GM12878 (cell line): ENCODE measurements around the gene VSTM4. TPM values are rescaled to one million over a fixed set of nuclear protein-coding genes. Genes with fewer than 3 reads are reported as not detected.

Experiments used
- ATAC-seq: fragments of 200-7000 bp; cut with Tn5 transposase; 3 replicates; pipeline ENCODE4 v1.9.1; 2020; ENCODE audit warnings: mild to moderate bottlenecking, moderate library complexity
- BruUV-seq: library from RNA; stranded (reverse); fragments of 400-500 nt; replicated peaks from 2 replicates; lab custom pipeline; 2021; lab: Mats Ljungman, UMichigan
- CTCF ChIA-PET: fragments of 300-600 bp; sonication (Branson Sonifier 250); formaldehyde crosslinking; extraction: SDS; loops from one replicate; lab custom pipeline; 2021; ENCODE audit warnings: inconsistent platforms; lab: Yijun Ruan, JAX
- POLR2A ChIA-PET: fragments of 350-600 bp; formaldehyde crosslinking; extraction: SDS; loops from one replicate; lab custom pipeline; 2021; ENCODE audit warnings: inconsistent platforms; lab: Charles Lee
- RAD21 ChIA-PET: fragments of 300-600 bp; sonication (Branson Sonifier 250); formaldehyde crosslinking; loops from one replicate; lab custom pipeline; 2023; ENCODE audit warnings: antibody characterized with exemption; ENCODE audit not compliant: unreplicated experiment; lab: Charles Lee
- SMC1A ChIA-PET: fragments of 300-600 bp; sonication (Branson Sonifier 250); formaldehyde crosslinking; loops from one replicate; lab custom pipeline; 2023; ENCODE audit not compliant: unreplicated experiment, uncharacterized antibody; lab: Charles Lee
- DNase-seq: peaks from one replicate; pipeline ENCODE4 v3.0.0-alpha.2; 2011; ENCODE audit warnings: low read depth, low spot score
- FAIRE-seq: peaks from 3 replicates; lab custom pipeline; 2011; peaks lifted over from hg19 to GRCh38; lab: Jason Lieb, UNC
- H2AFZ ChIP-seq: 2 replicates; pipeline ENCODE4 v1.6.0; 2011; ENCODE audit warnings: low read depth, low read length, control low read depth; ENCODE audit not compliant: control insufficient read depth
- H3K27ac ChIP-seq: 2 replicates; pipeline ENCODE4 v1.5.1; 2011; ENCODE audit warnings: control low read depth; ENCODE audit not compliant: control insufficient read depth, insufficient read depth
- H3K27me3 ChIP-seq, 2 experiments: replicated peaks in 1 of 2; 2 replicates each; pipeline versions ENCODE4 v1.6.0 to v1.6.1; 2011; ENCODE audit warnings: low read length in 1 of 2; ENCODE audit not compliant: control insufficient read depth in 2 of 2, insufficient read depth in 2 of 2
- H3K36me3 ChIP-seq, 2 experiments: 2 replicates each; pipeline ENCODE4 v1.5.1; 2011; ENCODE audit warnings: low read length in 1 of 2; ENCODE audit not compliant: control insufficient read depth in 2 of 2, insufficient read depth in 2 of 2
- H3K4me1 ChIP-seq: 2 replicates; pipeline ENCODE4 v1.6.1; 2011; ENCODE audit warnings: mild to moderate bottlenecking, low read length, moderate library complexity, mixed read lengths; ENCODE audit not compliant: control insufficient read depth, insufficient read depth
- H3K4me2 ChIP-seq: 2 replicates; pipeline ENCODE4 v1.6.0; 2011; ENCODE audit warnings: control low read depth; ENCODE audit not compliant: control insufficient read depth, insufficient read depth
- H3K4me3 ChIP-seq: fragments of 200-600 bp; sonication (generic); 2 replicates; pipeline ENCODE4 v1.5.1; 2016
- H3K79me2 ChIP-seq: 2 replicates; pipeline ENCODE4 v1.6.0; 2011; ENCODE audit warnings: low read length; ENCODE audit not compliant: control insufficient read depth, insufficient read depth
- H3K9ac ChIP-seq: 2 replicates; pipeline ENCODE4 v1.8.0; 2011; ENCODE audit warnings: low read length, control low read depth, mixed read lengths; ENCODE audit not compliant: control insufficient read depth, insufficient read depth
- H3K9me3 ChIP-seq: replicated peaks from 3 replicates; pipeline ENCODE4 v1.5.1; 2011; ENCODE audit warnings: mild to moderate bottlenecking, low read length; ENCODE audit not compliant: control insufficient read depth, insufficient read depth
- H4K20me1 ChIP-seq: 2 replicates; pipeline ENCODE4 v1.6.0; 2011; ENCODE audit not compliant: control insufficient read depth, insufficient read depth
- ATF3 ChIP-seq: IDR thresholded peaks from 2 replicates; pipeline ENCODE4 v1.6.1; 2011; ENCODE audit warnings: low read depth, mild to moderate bottlenecking, low read length, moderate library complexity, borderline replicate concordance; ENCODE audit errors: extremely low read depth
- BCL11A ChIP-seq: IDR thresholded peaks from 2 replicates; pipeline ENCODE4 v1.6.1; 2011; ENCODE audit warnings: low read depth, low read length
- BCL3 ChIP-seq: IDR thresholded peaks from 2 replicates; pipeline ENCODE4 v1.6.1; 2011; ENCODE audit warnings: borderline replicate concordance, low read depth, mild to moderate bottlenecking, moderate library complexity, low read length; ENCODE audit not compliant: insufficient read depth, poor library complexity, severe bottlenecking
- BRCA1 ChIP-seq: IDR thresholded peaks from 2 replicates; pipeline ENCODE4 v1.6.1; 2011; ENCODE audit warnings: low read depth, low read length, improper control_type of control experiment
- CBFB ChIP-seq: IDR thresholded peaks from 2 replicates; pipeline ENCODE4 v1.6.1; 2016; ENCODE audit warnings: antibody characterized with exemption, low read depth
- ELK1 ChIP-seq: IDR thresholded peaks from 2 replicates; pipeline ENCODE4 v1.6.1; 2012; ENCODE audit warnings: low read depth, low read length, improper control_type of control experiment
- EZH2 ChIP-seq: IDR thresholded peaks from 2 replicates; pipeline ENCODE4 v1.6.1; 2012; ENCODE audit warnings: low read depth, mild to moderate bottlenecking, control low read depth, inconsistent platforms, low read length, borderline replicate concordance; ENCODE audit not compliant: control insufficient read depth
- HCFC1 ChIP-seq: fragments of 150-350 bp; IDR thresholded peaks from 2 replicates; pipeline ENCODE4 v1.6.1; 2014; ENCODE audit warnings: low read length
- IRF5 ChIP-seq: fragments of 450-650 bp; IDR thresholded peaks from 2 replicates; pipeline ENCODE4 v1.6.1; 2017; ENCODE audit warnings: borderline replicate concordance
- SUZ12 ChIP-seq: fragments of 200-600 bp; sonication (generic); IDR thresholded peaks from one replicate; pipeline ENCODE4 v1.6.1; 2018; ENCODE audit warnings: antibody characterized with exemption, mild to moderate bottlenecking; ENCODE audit not compliant: unreplicated experiment
- USF1 ChIP-seq: IDR thresholded peaks from 2 replicates; pipeline ENCODE4 v1.6.1; 2011; ENCODE audit warnings: borderline replicate concordance, low read depth, mild to moderate bottlenecking, moderate library complexity, mixed read lengths, low read length; ENCODE audit not compliant: insufficient read depth; ENCODE audit errors: extremely low read length
- WRNIP1 ChIP-seq: IDR thresholded peaks from 2 replicates; pipeline ENCODE4 v1.6.1; 2011; ENCODE audit warnings: low read depth, low read length, improper control_type of control experiment, borderline replicate concordance
- WGBS: methylation state at CpG from one replicate; pipeline ENCODE4 v1.1.6; 2016; ENCODE audit warnings: low lambda C conversion rate; ENCODE audit not compliant: insufficient replicate concordance, insufficient coverage; ENCODE audit errors: missing lambda C conversion rate; 5-methylcytosine and 5-hydroxymethylcytosine counted together
- in situ Hi-C: fragments of 300-500 bp; cut with MboI; formaldehyde crosslinking; loops from 9 replicates; pipeline ENCODE4 v1.14.3; 2018; ENCODE audit warnings: mixed read lengths
- intact Hi-C: fragments of 100-400 bp; cut with micrococcal nuclease; formaldehyde crosslinking; loops from one replicate; pipeline ENCODE4 v1.14.2; 2022; ENCODE audit not compliant: unreplicated experiment
- polyA plus RNA-seq, 11 experiments: library from polyadenylated mRNA; depleted of rRNA in 4 of 11; unstranded in 6 of 11; stranded (reverse) in 5 of 11; fragments of >200 nt; fragmentation: Nextera tagmentation in 4 of 11; fragmentation: Illumina TruSeq in 1 of 11; extraction: Ambion mirVana in 4 of 11; extraction: Trizol in 1 of 11; gene quantifications; 1 replicate in 1 of 11; 2 replicates in 10 of 11; pipeline versions ENCODE4 v1.2.1 to v1.2.3, GENCODE V29; 2011 to 2016; ENCODE audit warnings: inconsistent platforms in 2 of 11, missing spikeins in 2 of 11, low read depth in 1 of 11
- total RNA-seq, 4 experiments: library from RNA; depleted of rRNA in 3 of 4; stranded (reverse); fragments of >200 nt in 3 of 4; fragmentation: Illumina TruSeq in 1 of 4; extraction: Trizol in 1 of 4; gene quantifications; 2 replicates each; pipeline versions ENCODE4 v1.2.1 to v1.2.3, GENCODE V29; 2013 to 2021

VSTM4 gene
- total and polyA plus RNA-seq, 10 of the 15 experiments (the other 5 are each of a cell fraction or from before 2014, with no cell fraction given): 0.01 to 0.14 (median 0.02) TPM; not detected in 7

- POLR2A ChIA-PET: no interaction called here
- Histone ChIP-seq H3K9me3 (no peaks in the 10 kb centered on the region; the same call in 2 of the 3 replicates), H2AFZ (no peak overlapping the region), H4K20me1 (no peaks in the 10 kb centered on the region), H3K27me3 (no peaks in the 10 kb centered on the region), H3K4me3 (no peak overlapping the region), H3K4me2 (no peak overlapping the region)
- ATAC-seq (no peak), FAIRE-seq (no peak)
- SMC1A ChIA-PET: interaction anchor here (0.6 kb wide), 1 partner anchor 199 kb away, joined by 3 read pairs; no protein-coding TSS in a partner anchor
- TF ChIP-seq SUZ12: no peak
- TF ChIP-seq, all 136 proteins: peak for 0
- ChIA-PET CTCF (no interaction called here), RAD21 (no interaction called here)
- no peaks in the 10 kb centered on the region for H3K4me1 ChIP-seq
- no peak for DNase-seq
- no peak overlapping the region for H3K27ac ChIP-seq
- no peaks in the 10 kb centered on the region for H3K79me2 ChIP-seq
- WGBS: 20% methylated on average over 5 of the region's 5 CpGs
- in situ Hi-C loops (no loop called here), intact Hi-C loops (no loop called here)
- no peaks in the 10 kb centered on the region for H3K36me3 ChIP-seq
- no TSS peak for BruUV-seq
- H3K9ac ChIP-seq: no peak overlapping the region
Observed at GRCh38 chr10:49007129-49007528, 108.2 kb downstream of the VSTM4 start.

- BruUV-seq: no TSS peak
- ATAC-seq (no peak), FAIRE-seq (no peak), DNase-seq (no peak)
- CTCF ChIA-PET: no interaction called here
- intact Hi-C loops (no loop called here), in situ Hi-C loops (no loop called here)
- H3K4me2 ChIP-seq: no peak overlapping the region
- WGBS: 60% methylated on average over 5 of the region's 5 CpGs
- no peaks in the 10 kb centered on the region for H3K79me2 ChIP-seq
- no peak overlapping the region for H3K9ac ChIP-seq
- H3K4me3 ChIP-seq: no peak overlapping the region
- no peaks in the 10 kb centered on the region for H3K36me3 ChIP-seq
- no peaks in the 10 kb centered on the region for H4K20me1 ChIP-seq
- no peaks in the 10 kb centered on the region for H3K27me3 ChIP-seq
- POLR2A ChIA-PET: no interaction called here
- H3K4me1 ChIP-seq: no peaks in the 10 kb centered on the region
- H3K9me3 ChIP-seq: no peaks in the 10 kb centered on the region; the same call in 2 of the 3 replicates
- no peak overlapping the region for H3K27ac ChIP-seq
- H2AFZ ChIP-seq: no peak overlapping the region
- SMC1A ChIA-PET: no interaction called here
- RAD21 ChIA-PET: no interaction called here
- TF ChIP-seq BRCA1 (no peak), ATF3 (no peak), IRF5 (no peak), BCL11A (no peak), ELK1 (no peak), HCFC1 (no peak), BCL3 (no peak), WRNIP1 (no peak), EZH2 (no peak), CBFB (no peak), USF1 (no peak)
Observed at GRCh38 chr10:49005270-49005669, 110.1 kb downstream of the VSTM4 start.
